Measurements from ENCODE around the gene PTX3. TPM values are rescaled to one million over a fixed set of nuclear protein-coding genes. Genes with fewer than 3 reads are reported as not detected.

PTX3 gene
- polyA plus RNA-seq, 1 donor from 2014 or later: 0.57 TPM

GRCh38 chr3:157417247-157417646 is 19.4 kb upstream of the PTX3 start:
- H3K4me2 ChIP-seq (ENCODE audit: low read length): no peak overlapping the region
- no peaks in the 10 kb centered on the region for H3K79me2 ChIP-seq (replicated peaks; ENCODE audit: insufficient read depth, low read length)
- H3K36me3 ChIP-seq (ENCODE audit: insufficient read depth, low read length): no peaks in the 10 kb centered on the region
- no peaks in the 10 kb centered on the region for H3K27me3 ChIP-seq (ENCODE audit: insufficient read depth, low read depth, low read length)
- H3K9me3 ChIP-seq (ENCODE audit: low read length): no peaks in the 10 kb centered on the region
- no peak overlapping the region for H3K27ac ChIP-seq (ENCODE audit: low read length)
- H2AFZ ChIP-seq (ENCODE audit: low read depth, low read length): no peak overlapping the region
- no peak overlapping the region for H3K4me3 ChIP-seq (ENCODE audit: low read length)
- no peak overlapping the region for H3K9ac ChIP-seq (ENCODE audit: low read length)
- H3F3A ChIP-seq (ENCODE audit: insufficient read depth, low read length, poor library complexity, severe bottlenecking): no peaks in the 10 kb centered on the region
- H4K20me1 ChIP-seq (ENCODE audit: insufficient read depth): no peaks in the 10 kb centered on the region
- H3K9me2 ChIP-seq (ENCODE audit: insufficient read depth, low read length): no peaks in the 10 kb centered on the region
- no peak for TF ChIP-seq POLR2AphosphoS5 (IDR thresholded peaks at IDR 0.05)
- TF ChIP-seq MXI1 (conservative IDR thresholded peaks at IDR 0.05; ENCODE audit: poor library complexity, severe bottlenecking): no peak
- TF ChIP-seq EZH2 (IDR thresholded peaks at IDR 0.05; ENCODE audit: borderline replicate concordance, insufficient read depth, low read length, poor library complexity, severe bottlenecking): no peak
- TF ChIP-seq RAD21 (conservative IDR thresholded peaks at IDR 0.05): no peak
- no peak for TF ChIP-seq CTCF (IDR thresholded peaks at IDR 0.05; ENCODE audit: poor library complexity, severe bottlenecking)
- TF ChIP-seq REST (IDR thresholded peaks at IDR 0.05; ENCODE audit: borderline replicate concordance): no peak
- TF ChIP-seq EP300 (conservative IDR thresholded peaks at IDR 0.05; ENCODE audit: poor library complexity, severe bottlenecking): no peak
- TF ChIP-seq TAF1 (IDR thresholded peaks at IDR 0.05; ENCODE audit: low read depth): no peak
- TF ChIP-seq SMC3 (conservative IDR thresholded peaks at IDR 0.05; ENCODE audit: poor library complexity): no peak

- Histone ChIP-seq H4K20me1 (ENCODE audit: insufficient read depth) (no peaks in the 10 kb centered on the region), H3K79me2 (replicated peaks; ENCODE audit: insufficient read depth, low read length) (no peaks in the 10 kb centered on the region), H3K9ac (ENCODE audit: low read length) (no peak overlapping the region), H3K9me3 (ENCODE audit: low read length) (no peaks in the 10 kb centered on the region), H3K4me2 (ENCODE audit: low read length) (no peak overlapping the region), H3K27ac (ENCODE audit: low read length) (no peak overlapping the region), H3K36me3 (ENCODE audit: insufficient read depth, low read length) (no peaks in the 10 kb centered on the region), H3K27me3 (ENCODE audit: insufficient read depth, low read depth, low read length) (no peaks in the 10 kb centered on the region), H3K4me3 (ENCODE audit: low read length) (no peak overlapping the region), H2AFZ (ENCODE audit: low read depth, low read length) (no peak overlapping the region), H3F3A (ENCODE audit: insufficient read depth, low read length, poor library complexity, severe bottlenecking) (no peaks in the 10 kb centered on the region), H3K9me2 (ENCODE audit: insufficient read depth, low read length) (no peaks in the 10 kb centered on the region)
- TF ChIP-seq CTCF (IDR thresholded peaks at IDR 0.05; ENCODE audit: poor library complexity, severe bottlenecking) (no peak), POLR2AphosphoS5 (IDR thresholded peaks at IDR 0.05) (no peak), RAD21 (conservative IDR thresholded peaks at IDR 0.05) (no peak), MXI1 (conservative IDR thresholded peaks at IDR 0.05; ENCODE audit: poor library complexity, severe bottlenecking) (no peak), REST (IDR thresholded peaks at IDR 0.05; ENCODE audit: borderline replicate concordance) (no peak)
Measured at GRCh38 chr3:157418104-157418503, 18.5 kb upstream of the PTX3 start.

Measured in neural cell (in vitro differentiated cells).